ENCODE results near the gene IFI16. TPM values are rescaled to one million over a fixed set of nuclear protein-coding genes. Genes with fewer than 3 reads are reported as not detected.
"Not testable (repeated sequence)": the region's sequence is repeated elsewhere in the genome, so short reads cannot be mapped to it uniquely, and the experiment has no call there.

The IFI16 gene
- total RNA-seq, 2 donors from 2014 or later, result 31.1 to 41.2 TPM

GRCh38 chr1:159092036-159092760 lies 82.5 kb downstream of the IFI16 start:
- Histone ChIP-seq H3K36me3 (no peaks in the 10 kb centered on the region), H3K9me3 (no peaks in the 10 kb centered on the region), H3K27ac (no peak overlapping the region), H3K4me3 (no peak overlapping the region), H3K27me3 (no peaks in the 10 kb centered on the region), H3K4me1 (no peaks in the 10 kb centered on the region)
- TF ChIP-seq CTCF (IDR thresholded peaks at IDR 0.05), result no peak
- DNase-seq (ENCODE audit: low spot score), result no peak

- no peak for TF ChIP-seq CTCF (IDR thresholded peaks at IDR 0.05)
- H3K9me3 ChIP-seq, result no peaks in the 10 kb centered on the region
- H3K36me3 ChIP-seq, result no peaks in the 10 kb centered on the region
- H3K4me3 ChIP-seq, result no peak overlapping the region
- H3K4me1 ChIP-seq, result no peaks in the 10 kb centered on the region
- no peak for DNase-seq (ENCODE audit: low spot score)
- H3K27me3 ChIP-seq, result no peaks in the 10 kb centered on the region
- no peak overlapping the region for H3K27ac ChIP-seq
Measured at GRCh38 chr1:159098596-159098995, 88.9 kb downstream of the IFI16 start.

- H3K4me1 ChIP-seq, result no peaks in the 10 kb centered on the region
- no peak for TF ChIP-seq CTCF (IDR thresholded peaks at IDR 0.05)
- H3K9me3 ChIP-seq, result no peaks in the 10 kb centered on the region
- no peak overlapping the region for H3K4me3 ChIP-seq
- no peak overlapping the region for H3K27ac ChIP-seq
- no peak for DNase-seq (ENCODE audit: low spot score)
- H3K27me3 ChIP-seq, result no peaks in the 10 kb centered on the region
- no peaks in the 10 kb centered on the region for H3K36me3 ChIP-seq
Measured at GRCh38 chr1:159100589-159100988, 90.9 kb downstream of the IFI16 start.

- not testable (repeated sequence) for DNase-seq (ENCODE audit: low spot score); H3K27me3 ChIP-seq; H3K9me3 ChIP-seq; H3K4me1 ChIP-seq; H3K4me3 ChIP-seq; H3K36me3 ChIP-seq; H3K27ac ChIP-seq
Measured at GRCh38 chr1:159103021-159103420, 93.3 kb downstream of the IFI16 start.

Other genes starting within 250 kb of the IFI16 start
- not detected for gene OR6N1, start 237.7 kb upstream of the IFI16 start, total RNA-seq
- not detected for gene OR6N2, start 228.7 kb upstream of the IFI16 start, total RNA-seq
- gene MNDA, start 178.6 kb upstream of the IFI16 start, total RNA-seq, result 1 to 10 TPM; 2.3 to 5.9 TPM
- gene PYHIN1, start 78.4 kb upstream of the IFI16 start, total RNA-seq, result under 1 TPM in 1 of 2 donors, not detected in 1; 0.63 TPM
- not detected for gene AIM2, start 66.9 kb downstream of the IFI16 start, total RNA-seq
- 10 to 100 TPM in 1 of 2 donors, 1 to 10 TPM in 1; 4.0 to 12.5 TPM for gene CADM3, start 161.7 kb downstream of the IFI16 start, total RNA-seq
- 10 to 100 TPM; 13.3 to 13.8 TPM for gene ACKR1, start 195.0 kb downstream of the IFI16 start, total RNA-seq

All from right atrium auricular region (tissue), 2 donors.